NK-92 (cell line): Measurements from ENCODE around the gene LRRIQ4.

Experiments
- DNase-seq: peaks from one replicate; lab custom pipeline; 2025; ENCODE audit not compliant: unreplicated experiment; lab: John Stamatoyannopoulos, UW

The LRRIQ4 gene

GRCh38 chr3:169809230-169809795, 3.4 kb upstream of the LRRIQ4 start:
- DNase-seq, result no peak

DNA sequence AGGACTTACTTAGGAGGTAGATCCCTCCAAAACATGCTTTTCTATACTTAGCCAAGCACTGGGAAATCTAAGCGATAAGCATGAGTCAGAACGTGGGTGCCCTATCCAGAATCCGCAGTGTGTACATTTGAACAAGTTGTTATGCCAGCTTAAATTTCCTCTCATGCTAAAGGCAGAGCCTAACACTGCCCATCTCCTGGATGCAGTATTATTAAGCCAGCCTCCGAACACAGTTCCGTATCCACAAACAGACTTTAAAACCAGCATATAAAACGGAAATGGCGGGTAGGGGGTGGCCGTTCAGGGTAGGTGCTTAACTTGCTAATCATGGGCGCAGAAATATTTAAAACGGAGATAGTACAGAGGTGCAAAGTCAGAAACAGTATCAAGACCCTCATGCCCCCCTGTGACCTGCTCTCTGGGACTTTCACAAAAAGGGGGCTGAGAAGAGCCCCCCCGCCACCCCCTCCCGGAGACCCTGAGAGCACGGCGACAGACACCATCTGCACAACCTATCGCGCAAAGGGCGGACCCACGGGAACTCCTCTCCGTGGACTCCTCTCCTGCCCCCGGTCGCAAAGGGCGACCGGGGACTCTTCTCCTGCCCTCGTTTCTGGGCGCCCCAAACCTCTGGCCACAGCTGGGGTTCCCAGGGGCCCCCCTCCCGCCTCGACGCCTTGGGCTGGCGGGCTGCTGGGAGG, 889 bp upstream of the LRRIQ4 start:
- DNase-seq, result no peak

GRCh38 chr3:169813278-169813677, 608 bp downstream of the LRRIQ4 start:
- no peak for DNase-seq

GRCh38 chr3:169813757-169814517, 1.3 kb downstream of the LRRIQ4 start:
- no peak for DNase-seq

DNA sequence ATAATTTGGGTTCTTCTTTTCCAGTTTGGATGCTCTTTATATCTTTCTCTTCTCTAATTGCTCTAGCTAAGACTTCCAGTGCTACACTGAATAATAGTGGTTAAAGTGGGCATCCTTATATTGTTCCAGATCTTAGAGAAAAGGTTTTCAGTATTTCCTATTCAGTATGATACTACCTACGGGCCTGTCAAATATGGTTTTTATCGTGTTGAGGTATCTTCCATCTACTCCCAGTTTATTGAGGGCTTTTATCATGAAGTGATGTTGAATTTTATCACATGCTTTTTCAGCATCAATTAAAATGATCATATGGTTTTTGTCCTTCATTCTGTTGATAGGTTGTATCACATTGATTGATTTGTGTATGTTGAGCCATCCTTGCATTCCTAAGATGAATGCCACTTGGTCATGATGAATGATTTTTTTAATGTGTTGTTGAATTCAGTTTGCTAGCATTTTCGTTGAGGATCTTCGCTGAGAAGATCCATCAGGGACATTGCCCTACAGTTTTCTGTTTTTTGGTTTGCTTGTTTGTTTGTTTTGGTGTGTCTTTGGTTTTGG, 3.0 kb downstream of the LRRIQ4 start:
- DNase-seq, result no peak

- DNase-seq, result no peak
Observed at GRCh38 chr3:169818316-169818715, 5.6 kb downstream of the LRRIQ4 start.

GRCh38 chr3:169822091-169822490, 9.4 kb downstream of the LRRIQ4 start:
- DNase-seq, result no peak

DNA sequence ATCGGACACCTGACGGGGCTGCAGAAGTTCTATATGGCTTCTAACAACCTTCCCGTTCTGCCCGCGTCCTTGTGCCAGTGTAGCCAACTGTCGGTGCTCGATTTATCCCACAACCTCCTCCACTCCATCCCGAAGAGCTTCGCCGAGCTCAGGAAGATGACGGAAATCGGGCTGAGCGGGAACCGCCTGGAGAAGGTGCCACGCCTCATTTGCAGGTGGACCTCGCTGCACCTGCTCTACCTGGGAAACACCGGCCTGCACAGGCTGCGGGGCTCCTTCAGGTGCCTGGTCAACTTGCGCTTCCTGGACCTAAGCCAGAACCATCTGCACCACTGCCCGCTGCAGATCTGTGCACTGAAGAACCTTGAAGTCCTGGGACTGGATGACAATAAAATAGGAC, 9.9 kb downstream of the LRRIQ4 start:
- DNase-seq, result no peak

GRCh38 chr3:169822983-169823382, 10.3 kb downstream of the LRRIQ4 start:
- no peak for DNase-seq

DNA sequence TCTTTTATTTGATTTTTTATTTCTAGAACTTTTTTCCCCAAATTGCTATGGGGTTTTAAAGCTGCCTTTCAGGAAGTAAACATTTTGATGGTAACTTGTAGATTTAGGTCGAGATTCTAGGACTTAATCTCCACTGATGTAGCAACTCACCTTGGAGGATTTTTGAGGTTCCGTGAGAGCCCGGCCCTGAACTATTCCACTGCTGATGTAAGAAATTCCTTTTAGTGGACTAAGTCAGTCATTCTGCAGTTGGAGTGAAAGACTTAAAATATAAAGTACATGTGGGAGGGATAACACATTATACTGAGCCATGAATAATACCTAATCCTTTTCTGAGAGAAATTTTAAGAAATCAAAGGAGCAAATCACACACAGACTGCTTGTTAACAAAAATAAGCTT, 12.6 kb downstream of the LRRIQ4 start:
- no peak for DNase-seq

DNA sequence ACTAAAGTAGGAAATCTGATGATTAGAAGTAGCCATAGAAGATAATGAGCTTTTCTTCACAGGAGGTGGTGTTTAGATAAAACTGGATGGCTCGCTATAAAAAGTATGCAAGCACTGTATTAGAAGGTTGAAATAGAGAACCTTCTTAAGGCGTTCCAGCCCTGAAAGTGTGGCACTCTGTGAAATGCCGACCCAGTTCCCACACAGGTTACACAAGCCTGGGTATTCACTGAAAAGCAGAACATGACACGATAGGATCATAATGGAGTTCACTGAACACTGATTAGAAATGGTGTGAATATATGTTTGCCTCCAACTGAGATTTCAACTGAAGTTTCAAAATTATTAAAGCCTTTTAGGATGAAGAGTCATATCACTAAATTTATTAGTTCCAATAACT, 15.0 kb downstream of the LRRIQ4 start:
- no peak for DNase-seq

DNA sequence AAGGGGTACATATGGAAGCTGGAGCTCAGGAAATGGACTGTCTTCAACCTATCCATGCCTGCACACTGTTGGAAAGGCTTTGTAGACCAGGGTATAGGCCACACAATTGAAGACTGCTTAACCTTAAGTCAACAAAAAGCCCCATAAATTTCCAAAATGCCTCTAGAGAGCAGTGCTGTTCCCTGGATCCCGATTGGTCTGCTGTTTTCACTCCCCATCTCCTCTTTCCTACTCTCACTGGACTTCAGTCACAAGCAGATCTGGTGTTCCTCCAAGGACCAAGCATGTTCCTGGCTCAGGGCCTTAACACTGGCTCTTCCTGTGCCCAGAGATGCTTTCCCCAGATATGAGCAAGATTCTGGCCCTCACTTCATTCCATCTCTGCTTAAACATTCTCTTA, 22.9 kb downstream of the LRRIQ4 start:
- no peak for DNase-seq

DNA sequence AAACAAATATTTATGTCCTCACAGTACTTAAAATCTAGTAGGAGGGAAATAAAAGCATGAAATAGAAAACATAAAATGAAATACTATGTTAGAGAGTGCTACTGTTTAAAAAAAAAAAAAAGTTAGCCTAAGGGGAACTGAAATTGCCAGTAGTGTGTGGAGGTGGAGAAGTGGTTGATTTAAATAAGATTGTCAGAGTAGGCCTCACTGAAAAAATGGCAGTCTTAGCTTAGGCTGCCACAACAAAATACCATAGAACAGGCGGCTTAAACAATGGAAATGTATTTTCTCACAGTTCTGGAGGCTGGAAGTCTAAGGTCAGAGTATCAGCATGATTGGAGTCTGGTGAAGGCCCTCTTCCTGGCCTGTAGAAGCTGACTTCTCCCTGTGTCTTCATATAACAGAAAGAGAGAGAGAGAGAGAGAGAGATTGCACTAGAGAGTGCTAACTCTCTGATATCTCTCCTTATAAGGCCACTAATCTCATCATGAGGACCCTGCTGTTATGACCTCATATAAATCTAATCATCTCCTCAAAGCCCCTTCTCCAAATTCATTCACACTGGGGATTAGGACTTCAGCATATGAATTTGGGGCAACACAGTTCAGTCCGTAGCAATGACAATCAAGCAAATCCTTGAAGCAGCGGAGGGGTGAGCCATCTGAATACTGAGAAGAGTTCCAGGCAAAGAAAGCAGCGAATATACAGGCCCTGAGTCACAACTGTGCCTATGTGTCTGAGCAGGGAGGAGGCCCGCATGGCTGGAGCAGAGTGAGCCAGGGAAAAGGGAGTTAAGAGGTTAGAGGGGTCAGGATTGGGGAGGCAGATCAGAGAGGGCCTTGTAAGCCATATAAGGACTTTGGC, 23.6 kb downstream of the LRRIQ4 start:
- no peak for DNase-seq

- no peak for DNase-seq
Observed at GRCh38 chr3:169836942-169837275, 24.2 kb downstream of the LRRIQ4 start.

- no peak for DNase-seq
Observed at GRCh38 chr3:169838511-169839030, 25.9 kb downstream of the LRRIQ4 start.

DNA sequence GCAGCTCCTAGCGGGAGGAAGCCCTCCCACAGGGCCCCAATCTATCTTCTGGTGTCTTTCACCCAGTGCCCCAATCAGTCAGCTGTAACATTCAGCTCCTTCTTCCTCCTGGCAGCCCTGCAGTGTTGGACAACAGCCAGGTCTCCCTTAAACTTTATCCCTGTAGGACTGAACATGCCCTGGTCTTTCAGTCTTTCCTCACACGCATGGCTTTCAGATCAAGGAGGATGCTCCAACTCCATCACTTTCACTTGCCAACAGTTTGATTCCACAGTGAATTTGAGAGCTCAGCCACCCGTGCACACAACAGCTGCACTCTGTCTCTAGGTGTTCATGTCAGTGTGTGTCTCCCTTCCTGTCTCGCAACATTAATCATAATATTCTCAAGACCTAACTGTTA, 28.5 kb downstream of the LRRIQ4 start:
- no peak for DNase-seq

DNA sequence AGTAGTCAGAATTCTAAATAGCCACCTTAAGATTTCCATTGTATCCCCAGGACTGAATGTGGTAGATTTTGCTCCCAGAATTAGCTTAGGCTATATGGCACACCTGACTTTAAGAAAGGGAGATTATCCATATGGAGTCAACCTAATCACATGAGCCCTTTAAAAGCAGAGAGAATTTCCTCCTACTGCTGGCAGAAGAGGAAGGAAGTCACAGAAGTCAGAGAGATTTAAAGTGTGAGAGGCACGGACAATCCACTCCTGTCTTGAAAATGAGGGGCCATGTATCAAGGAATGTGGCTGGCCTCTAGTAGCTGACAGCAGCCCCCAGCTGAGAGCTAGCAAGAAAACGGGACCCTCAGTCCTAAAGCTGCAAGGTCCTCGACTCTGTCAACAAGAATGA, 30.3 kb downstream of the LRRIQ4 start:
- no peak for DNase-seq

GRCh38 chr3:169846458-169847193, 34.0 kb downstream of the LRRIQ4 start:
- DNase-seq, result no peak

DNA sequence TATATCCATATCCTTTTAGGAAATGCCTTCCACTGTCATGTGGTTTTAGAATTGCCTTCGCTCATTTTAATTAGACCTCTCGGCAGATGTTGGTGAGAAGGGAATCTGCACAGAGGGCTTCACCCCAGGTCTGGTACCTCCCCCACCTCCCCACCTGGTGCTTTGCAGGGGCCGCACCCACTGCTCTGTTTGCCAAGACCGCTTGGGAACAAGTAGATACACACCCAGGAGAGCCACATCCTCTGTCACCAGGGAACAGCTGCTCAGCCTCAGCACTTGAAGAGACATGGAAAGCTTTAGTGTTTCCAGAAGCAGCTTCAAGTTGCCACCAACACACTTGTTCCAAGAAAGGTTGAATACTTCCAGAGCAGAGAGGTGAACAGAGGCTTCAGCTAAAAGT, 35.2 kb downstream of the LRRIQ4 start:
- DNase-seq, result no peak

DNA sequence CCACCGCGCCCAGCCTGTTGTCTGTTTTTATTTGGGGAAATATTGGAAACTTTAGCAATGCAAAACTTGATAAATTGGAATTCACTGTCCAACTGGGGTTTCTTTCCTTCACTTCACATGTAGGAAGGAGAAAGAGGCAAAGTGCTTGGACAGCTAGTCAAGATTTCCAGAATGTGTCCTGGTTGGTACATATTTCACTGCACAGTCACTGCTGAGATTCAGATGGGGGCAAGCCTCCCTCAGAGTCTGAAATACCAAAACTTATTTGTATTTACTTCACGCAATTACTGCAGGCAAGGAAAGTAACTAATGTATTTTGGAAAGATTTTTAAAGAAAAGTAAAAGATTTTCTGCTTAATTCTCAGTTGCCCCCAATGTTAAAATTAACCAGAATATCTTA, 36.1 kb downstream of the LRRIQ4 start:
- DNase-seq, result no peak
